Erythroblast (primary cell): ENCODE measurements around the gene UBE2G1.

Experiments
- GATA1 ChIP-seq: IDR thresholded peaks from 2 replicates; pipeline ENCODE4 v1.6.1; 2011; ENCODE audit warnings: low read depth, mild to moderate bottlenecking, control low read depth, low read length, moderate library complexity
- POLR2A ChIP-seq: IDR thresholded peaks from 2 replicates; pipeline ENCODE4 v1.6.1; 2011; ENCODE audit warnings: mild to moderate bottlenecking, low read length

DNA sequence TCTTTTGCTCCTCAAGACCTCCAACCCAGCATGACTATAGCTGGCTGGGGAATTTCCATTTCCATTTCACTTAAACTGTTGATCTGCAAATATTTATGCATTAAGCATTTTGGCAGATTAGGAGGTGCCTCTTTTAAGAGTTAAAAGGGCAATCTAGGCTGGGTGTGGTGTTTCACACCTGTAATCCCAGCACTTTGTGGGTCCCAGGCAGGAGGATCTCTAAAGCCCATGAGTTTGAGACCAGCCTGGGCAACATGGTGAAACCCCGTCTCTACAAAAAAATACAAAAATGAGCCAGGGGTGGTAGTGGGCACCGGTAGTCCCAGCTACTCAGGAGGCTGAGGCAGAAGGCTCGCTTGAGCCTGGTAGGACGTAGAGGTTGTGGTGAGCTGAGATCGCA is 119.8 kb downstream of the UBE2G1 start:
- TF ChIP-seq POLR2A (no peak), GATA1 (no peak)
